GM12872 (cell line): ENCODE data around the gene PLEKHG4B.

Source experiments
- TF ChIP-seq, protein P1 (sequence below): IDR thresholded peaks from 3 replicates; pipeline ENCODE4 v1.5.1; 2011; ENCODE audit warnings: low read depth, mild to moderate bottlenecking, low read length, moderate library complexity; ENCODE audit not compliant: insufficient read depth

Gene PLEKHG4B

GRCh38 chr5:110270-110888, 18.4 kb downstream of the PLEKHG4B start:
- TF ChIP-seq, protein P1, sequence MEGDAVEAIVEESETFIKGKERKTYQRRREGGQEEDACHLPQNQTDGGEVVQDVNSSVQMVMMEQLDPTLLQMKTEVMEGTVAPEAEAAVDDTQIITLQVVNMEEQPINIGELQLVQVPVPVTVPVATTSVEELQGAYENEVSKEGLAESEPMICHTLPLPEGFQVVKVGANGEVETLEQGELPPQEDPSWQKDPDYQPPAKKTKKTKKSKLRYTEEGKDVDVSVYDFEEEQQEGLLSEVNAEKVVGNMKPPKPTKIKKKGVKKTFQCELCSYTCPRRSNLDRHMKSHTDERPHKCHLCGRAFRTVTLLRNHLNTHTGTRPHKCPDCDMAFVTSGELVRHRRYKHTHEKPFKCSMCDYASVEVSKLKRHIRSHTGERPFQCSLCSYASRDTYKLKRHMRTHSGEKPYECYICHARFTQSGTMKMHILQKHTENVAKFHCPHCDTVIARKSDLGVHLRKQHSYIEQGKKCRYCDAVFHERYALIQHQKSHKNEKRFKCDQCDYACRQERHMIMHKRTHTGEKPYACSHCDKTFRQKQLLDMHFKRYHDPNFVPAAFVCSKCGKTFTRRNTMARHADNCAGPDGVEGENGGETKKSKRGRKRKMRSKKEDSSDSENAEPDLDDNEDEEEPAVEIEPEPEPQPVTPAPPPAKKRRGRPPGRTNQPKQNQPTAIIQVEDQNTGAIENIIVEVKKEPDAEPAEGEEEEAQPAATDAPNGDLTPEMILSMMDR = no peak

GRCh38 chr5:111171-111570, 19.2 kb downstream of the PLEKHG4B start:
- TF ChIP-seq, protein P1 = no peak

DNA sequence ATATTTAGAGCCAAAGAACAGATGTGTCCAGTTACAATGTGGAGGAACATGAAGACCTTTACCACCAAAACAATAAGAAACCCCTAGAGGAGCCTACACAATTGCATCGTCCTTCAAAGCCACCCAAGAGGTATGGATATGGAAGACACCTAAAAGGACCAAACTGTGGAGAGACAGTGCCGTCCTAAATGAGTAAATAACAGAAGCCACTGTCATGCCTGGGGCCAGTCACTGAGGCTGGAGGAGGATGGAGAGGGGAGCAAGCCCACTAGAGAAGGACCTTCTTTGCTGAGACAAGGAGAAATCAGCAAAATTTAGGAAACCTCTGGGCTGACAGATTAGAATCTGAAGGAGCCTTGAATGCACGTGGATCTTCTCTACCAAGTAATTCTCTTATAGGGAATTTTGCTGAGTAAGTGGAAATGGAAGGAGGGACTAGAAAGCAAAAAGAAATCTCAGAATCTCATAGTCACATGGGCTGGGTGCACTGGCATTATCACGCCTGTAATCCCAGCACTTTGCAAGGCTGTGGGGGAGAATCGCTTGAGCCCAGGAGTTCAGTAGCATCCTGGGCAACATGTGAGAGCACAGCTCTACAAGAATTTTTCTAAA, 27.6 kb downstream of the PLEKHG4B start:
- TF ChIP-seq, protein P1 = no peak

DNA sequence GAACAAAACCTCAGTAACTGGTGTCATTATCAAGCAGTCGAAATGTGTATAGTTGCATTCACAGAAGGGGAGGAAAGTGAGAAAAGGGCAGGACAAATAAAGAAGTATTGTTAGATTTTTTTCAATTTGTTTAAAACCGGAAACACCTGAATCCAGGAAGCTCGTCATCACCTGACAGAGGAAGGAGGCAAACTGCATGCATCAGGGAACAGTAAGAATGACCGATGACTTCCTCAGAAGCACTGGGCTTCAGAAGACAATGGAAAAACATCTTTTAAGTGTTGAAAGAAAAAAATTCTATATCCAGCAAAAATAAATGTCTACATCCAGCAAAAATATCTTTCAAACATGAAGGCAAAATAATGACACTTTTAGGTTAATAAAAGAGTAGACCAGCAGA, 29.5 kb downstream of the PLEKHG4B start:
- TF ChIP-seq, protein P1 = no peak

- TF ChIP-seq, protein P1 = no peak
Measured at GRCh38 chr5:125815-126214, 33.8 kb downstream of the PLEKHG4B start.

DNA sequence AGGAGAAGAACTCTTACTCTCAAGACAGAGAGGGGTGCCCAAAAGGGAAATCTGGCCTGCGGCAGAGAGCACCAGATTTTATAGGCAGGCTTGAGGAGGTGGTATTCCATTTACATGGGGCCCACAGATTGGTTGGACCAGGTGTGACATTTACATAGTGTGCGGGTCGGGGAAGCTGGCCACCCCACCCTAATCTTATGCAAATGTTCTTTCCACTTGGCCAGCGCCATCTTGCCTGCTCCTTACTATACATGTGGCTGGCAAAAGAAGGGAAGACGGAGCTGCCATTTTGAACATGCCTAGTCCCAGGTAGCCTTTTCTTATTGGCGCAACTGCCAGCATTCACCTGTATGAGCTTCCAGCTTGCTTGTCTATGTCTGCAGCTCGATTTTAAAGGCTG, 34.8 kb downstream of the PLEKHG4B start:
- TF ChIP-seq, protein P1 = no peak

DNA sequence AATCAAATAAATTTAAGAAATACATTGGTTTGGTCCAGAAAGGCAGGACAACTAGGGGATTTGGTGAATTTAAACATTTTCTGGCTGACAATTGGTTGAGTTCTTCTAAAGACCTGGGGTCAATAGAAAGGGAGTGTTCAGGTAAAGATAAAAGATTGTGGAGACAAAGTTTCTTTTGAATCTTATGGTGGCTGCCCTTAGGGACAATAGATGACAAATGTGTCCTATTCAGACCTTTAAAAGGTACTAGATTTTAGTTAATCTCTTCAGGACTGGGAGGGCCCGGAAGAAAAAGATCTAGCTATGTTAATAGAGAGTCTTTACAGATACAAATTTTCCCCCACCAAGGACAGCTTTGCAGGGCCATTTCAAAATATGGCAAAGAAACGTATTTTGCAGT, 35.9 kb downstream of the PLEKHG4B start:
- TF ChIP-seq, protein P1 = no peak

- TF ChIP-seq, protein P1 = no peak
Measured at GRCh38 chr5:128446-128845, 36.5 kb downstream of the PLEKHG4B start.
